GM18907 (cell line): ENCODE measurements around the gene PTPRT.

ENCODE experiments used
- ATAC-seq: cut with Tn5 transposase; IDR thresholded peaks from one replicate; pipeline ENCODE4 v1.9.1; 2021; ENCODE audit warnings: mild to moderate bottlenecking, moderate library complexity; ENCODE audit not compliant: unreplicated experiment

The PTPRT gene

DNA sequence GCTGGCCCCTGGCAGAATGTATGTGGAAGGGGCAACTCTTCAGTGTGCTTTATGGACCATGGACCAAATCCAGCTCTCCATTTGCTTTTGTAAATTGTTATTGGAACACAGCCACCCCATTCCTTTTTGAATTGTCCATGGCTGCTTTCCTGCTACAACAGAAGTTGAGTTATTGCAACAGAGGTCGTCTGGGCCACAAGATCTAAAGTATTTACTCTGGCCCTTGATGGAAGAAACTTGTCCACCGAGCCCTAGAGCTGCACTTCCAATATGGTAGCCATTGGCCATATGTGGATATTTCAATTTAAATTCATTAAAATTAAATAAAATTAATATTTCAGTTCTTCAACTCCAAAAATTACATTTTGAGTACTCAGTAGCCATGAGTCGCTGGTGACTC is 543.5 kb downstream of the PTPRT start:
- ATAC-seq, result no peak

- ATAC-seq, result no peak
Measured at GRCh38 chr20:42641886-42642285, 547.8 kb downstream of the PTPRT start.

- no peak for ATAC-seq
Measured at GRCh38 chr20:42639140-42639539, 550.6 kb downstream of the PTPRT start.

DNA sequence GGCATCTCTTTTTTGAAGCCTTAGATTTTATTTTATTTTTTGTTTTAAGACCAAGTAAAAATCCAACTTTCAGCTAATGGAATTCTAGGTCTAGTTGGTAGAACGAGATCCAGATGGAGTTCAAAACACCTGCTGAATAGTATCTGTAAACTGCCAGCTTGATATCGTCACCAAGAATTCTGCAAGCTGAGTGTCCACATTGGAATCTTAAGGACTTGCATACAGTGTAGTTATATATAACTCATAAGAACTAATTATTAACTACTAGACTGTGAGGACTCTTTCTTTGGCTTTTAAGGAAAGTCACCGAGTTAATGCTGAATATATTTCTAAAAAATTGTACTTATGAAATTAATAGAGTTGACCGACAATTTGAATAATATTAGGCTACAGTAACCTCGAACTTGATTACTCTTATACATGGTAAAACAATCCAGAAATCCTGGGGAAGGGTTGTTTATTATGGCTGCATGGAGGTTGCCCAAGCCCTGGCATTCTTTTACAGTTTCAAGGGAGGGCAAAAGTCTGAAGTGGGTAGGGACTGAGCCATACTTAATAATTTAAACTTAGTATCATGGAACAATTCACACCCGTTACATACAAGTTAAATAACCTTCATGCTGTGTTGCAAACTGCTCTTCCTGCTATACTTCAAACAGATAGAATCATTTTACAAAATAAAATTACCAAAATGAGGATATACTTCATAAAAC is 553.9 kb downstream of the PTPRT start:
- no peak for ATAC-seq

DNA sequence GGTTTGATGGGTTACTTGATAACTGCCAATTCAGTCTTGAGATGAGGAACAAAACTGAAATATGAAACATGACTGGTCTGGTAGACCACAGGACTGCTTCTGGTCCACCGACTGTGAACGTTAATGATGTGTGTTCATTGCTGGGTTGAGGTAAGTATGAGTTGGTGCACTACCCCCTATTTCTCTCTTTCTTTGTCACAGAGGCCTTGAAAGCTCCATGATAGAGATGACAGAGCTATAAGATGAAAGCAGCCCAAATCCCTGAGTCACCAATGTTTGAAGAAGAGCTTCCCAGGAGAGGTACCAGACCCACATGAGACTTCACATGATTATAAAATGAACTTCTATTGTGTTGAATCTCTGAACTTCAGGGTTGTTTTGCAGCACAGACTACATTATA is 555.5 kb downstream of the PTPRT start:
- no peak for ATAC-seq

DNA sequence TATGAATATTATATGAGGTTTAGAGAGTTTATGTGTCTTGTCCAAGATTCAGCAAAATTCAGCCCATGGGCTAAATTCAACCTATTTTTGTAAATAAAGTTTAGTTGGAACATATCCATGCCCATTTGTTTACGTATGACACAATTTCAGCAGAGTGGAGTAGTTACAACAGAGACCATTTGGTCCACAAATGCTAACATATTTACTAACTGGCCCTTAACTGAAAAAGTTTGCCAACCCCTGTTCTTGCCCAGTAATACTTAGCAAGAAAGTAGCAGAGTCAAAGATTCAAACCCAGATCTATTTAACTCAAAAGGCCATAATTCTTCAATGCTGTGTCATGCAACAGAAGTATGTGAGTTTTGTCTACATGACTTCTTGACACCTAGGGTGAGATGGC is 561.0 kb downstream of the PTPRT start:
- ATAC-seq, result no peak

DNA sequence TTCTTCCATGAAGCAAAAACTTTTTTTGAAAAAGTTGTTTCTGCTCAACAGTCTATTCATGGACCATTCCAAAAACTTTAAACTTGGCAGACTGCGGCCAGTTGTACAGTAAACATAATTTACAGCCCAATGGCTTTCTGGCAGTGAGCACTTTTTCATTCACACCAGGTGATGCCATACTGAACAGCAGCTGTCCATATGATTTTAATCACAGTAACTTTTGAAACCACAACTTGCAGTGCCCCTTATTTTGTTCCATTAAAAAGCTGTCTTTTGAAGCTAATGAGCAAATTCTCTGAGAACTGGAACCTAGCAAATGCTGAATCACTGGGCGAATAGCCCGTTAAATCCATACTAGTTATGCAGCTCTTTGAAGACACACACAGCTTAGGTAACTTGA is 576.6 kb downstream of the PTPRT start:
- ATAC-seq, result no peak

DNA sequence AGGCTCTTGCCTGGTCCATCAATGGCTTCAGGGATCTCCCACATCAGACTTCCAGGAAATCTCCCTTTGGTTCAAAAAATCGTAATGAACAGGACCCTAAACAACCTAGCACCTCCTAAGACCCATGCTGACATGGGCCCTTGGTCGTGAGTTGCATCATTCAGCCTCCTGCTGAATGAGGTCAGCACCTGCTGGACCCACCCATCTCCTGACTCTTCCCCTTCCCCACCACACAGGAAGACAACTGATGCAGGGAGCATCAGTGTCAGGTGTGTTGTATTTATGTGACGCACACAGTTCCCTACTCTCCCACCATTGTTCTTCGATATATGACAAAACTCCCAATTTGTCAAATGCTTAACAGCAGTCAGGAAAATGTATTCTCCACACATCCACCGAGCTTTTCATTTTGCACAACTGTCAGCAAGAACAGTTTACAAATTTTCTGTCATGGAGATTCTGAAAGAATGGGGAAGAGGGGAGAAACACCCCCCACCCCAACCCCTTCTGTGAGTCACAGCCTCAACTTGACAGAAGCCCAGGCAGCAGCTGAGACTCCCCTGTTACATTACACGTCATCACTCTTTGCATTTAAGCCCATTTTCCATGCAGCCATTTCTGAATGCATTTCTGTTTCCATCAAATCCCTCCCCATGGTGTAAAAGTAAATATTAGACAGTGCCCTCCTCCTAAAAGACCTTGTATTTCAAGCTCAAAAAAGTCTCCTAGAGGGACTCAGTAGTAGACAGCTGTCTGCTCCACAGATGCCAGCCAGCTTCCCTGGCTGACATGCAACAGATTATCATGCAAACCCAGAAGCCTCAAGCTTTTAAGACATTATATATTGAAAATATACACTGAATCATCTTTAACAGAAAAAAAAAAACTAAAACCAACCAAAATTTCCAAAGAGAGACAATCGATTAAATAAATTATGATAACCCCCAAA is 577.5 kb downstream of the PTPRT start:
- no peak for ATAC-seq

DNA sequence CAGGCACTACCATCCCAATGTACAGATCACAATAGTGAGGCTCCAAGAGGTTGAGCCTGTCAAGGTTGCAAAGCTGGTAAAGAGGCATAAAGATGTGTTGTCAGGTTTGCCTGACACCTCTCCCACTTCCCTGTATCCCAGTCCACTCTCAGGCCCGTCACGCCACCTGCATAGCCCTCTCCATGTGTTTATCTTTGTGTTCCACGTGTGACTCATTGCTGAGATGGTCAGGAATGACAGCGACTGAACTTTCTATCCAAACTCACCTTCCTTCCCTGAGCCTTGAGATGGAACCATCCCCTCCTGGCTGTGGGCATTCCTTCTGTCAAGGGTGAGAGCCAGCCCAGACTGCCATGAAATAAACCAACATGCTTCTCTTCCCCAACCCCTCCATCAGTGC is 578.3 kb downstream of the PTPRT start:
- ATAC-seq, result no peak

GRCh38 chr20:42610070-42610469 is 579.6 kb downstream of the PTPRT start:
- no peak for ATAC-seq

DNA sequence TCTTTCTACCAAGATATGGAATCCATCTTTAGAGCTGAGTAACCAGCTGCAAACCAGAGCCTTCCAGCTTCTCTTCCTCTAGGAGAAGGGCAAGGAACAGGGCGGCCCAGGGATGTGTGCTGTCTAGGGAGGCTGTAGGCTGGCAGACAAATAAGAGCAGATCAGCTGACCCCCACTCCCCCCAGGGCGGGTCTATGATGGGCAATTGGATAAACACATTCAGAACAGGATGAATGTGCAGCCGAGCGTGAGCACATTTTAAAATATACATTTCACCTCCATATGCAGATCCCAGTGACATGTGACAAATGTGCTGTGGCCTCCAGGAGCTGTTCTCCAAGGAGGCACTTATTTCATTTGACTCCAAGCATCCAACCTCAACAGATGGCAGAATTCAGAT is 580.1 kb downstream of the PTPRT start:
- ATAC-seq, result no peak

GRCh38 chr20:42604998-42605956 is 584.4 kb downstream of the PTPRT start:
- no peak for ATAC-seq

GRCh38 chr20:42603655-42604054 is 586.1 kb downstream of the PTPRT start:
- no peak for ATAC-seq

GRCh38 chr20:42598581-42598980 is 591.1 kb downstream of the PTPRT start:
- ATAC-seq, result no peak

DNA sequence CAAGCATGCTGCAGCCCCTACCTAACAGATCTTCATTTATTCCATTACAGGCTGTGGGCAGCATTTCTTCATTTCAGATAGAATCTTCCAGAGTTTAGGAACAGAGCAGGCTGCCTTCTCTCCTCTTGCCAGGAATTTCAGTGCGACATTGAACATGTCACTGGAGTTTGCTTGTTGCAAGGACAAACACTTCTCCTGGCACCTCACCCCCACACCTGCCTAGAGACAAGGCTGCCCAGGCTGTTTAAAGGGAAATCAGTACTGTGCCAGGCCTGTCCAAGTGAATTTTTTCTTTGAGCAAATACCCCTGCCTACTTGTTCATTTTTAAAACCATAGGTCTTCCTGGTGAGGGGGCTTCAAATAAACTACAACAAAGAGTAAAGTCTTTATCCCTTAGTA is 594.1 kb downstream of the PTPRT start:
- no peak for ATAC-seq

DNA sequence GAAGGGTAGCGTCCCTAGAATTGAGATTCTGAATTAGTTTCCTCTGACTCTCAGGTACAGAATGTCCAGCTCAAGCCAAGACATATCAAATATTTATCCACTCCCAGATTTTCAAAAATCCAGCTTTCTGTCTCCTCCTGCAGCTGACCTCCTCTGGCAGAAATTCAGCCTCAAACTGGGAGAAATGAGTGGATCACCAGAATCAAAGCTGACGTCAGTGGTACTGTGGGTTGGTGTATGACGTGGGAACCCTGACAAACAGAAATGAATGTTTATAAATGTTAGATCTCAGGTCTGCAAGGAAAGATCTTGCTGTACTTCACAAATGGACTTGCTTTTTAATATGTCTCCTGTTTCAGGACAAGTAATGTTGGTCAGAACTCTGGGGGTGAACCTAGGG is 595.0 kb downstream of the PTPRT start:
- ATAC-seq, result no peak

GRCh38 chr20:42594011-42594410 is 595.7 kb downstream of the PTPRT start:
- no peak for ATAC-seq

DNA sequence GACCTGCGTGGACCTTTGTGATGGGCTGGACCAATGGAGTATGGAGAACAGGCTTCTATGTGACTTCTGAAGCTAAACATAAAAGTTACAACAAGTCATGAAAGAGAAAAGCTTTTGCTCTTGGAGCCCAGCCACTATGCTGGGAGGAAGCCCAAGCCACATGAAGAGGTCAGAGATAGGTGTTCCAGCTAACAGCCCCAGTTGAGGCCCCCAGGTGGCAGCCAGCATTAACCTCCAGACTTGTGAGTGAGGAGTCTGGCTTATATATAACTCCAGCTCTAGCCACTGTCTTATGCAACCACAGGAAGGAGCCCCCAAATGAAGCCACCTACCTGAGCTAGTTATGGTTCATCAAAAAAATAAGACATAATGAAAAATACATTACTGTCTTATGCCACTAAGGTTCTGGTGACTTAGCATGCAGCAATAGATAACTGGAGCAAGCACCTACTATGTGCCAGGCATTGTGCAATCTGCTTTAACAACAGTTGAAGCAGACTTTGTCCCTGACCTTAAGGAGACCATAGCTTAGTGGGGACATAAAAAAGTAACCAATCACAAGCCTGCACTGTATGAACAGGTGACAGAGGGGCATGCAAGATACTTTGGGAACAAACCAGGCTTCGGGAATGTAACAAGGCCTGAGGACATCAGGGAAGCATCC is 599.6 kb downstream of the PTPRT start:
- no peak for ATAC-seq

DNA sequence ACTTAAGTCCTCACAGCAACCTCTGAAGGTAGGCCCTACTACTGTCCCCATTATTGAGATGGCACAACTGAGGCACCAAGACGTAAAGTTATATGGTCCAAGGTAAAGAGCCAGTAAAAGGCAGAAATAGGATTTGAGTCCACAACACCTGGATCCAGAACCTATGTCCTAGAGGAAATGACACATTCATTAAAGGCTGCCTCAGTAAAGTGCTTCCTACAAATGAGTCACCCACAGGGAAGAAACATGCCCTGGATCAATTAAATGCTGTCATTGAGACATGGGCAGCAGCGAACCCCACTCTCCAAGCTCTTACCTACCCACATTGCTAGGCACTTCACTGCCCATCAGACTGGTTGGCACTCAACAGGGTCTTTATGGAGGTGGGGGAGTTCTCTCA is 600.9 kb downstream of the PTPRT start:
- ATAC-seq, result no peak

DNA sequence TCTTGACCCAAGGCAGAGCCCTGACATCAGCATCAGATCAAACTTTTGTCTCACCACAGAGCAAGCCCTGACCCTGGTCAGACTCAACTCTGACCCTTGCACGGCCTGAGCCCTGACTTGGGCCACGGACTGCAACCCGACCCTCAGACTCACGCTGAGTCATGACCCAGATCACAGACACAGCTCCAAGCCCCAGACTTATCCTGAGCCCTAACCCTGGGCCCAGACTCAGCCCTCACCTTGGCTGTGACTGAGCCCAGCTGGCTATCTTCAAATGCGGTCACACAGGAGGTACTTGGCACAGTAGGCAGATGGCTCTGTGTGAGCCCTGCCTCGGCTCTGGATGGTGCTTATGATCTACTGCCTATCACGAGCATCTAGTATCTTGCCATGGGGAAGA is 602.3 kb downstream of the PTPRT start:
- ATAC-seq, result no peak

- ATAC-seq, result no peak
Measured at GRCh38 chr20:42581311-42581710, 608.4 kb downstream of the PTPRT start.
